ENCODE data around the gene ZNF20.
"Not testable (repeated sequence)": the region's sequence is repeated elsewhere in the genome, so short reads cannot be mapped to it uniquely, and the experiment has no call there.

Gene ZNF20

GRCh38 chr19:12111943-12112637 is 28.1 kb downstream of the ZNF20 start:
- no peak for DNase-seq

GRCh38 chr19:12111176-12111575 is 29.0 kb downstream of the ZNF20 start:
- DNase-seq: no peak

- not testable (repeated sequence) for DNase-seq
Measured at GRCh38 chr19:12103909-12104308, 36.2 kb downstream of the ZNF20 start.

GRCh38 chr19:12098040-12098439 is 42.1 kb downstream of the ZNF20 start:
- no peak for DNase-seq

GRCh38 chr19:12095111-12095790 is 44.9 kb downstream of the ZNF20 start:
- peak; percentile 13 for DNase-seq

- no peak for DNase-seq
Measured at GRCh38 chr19:12093777-12094176, 46.4 kb downstream of the ZNF20 start.

GRCh38 chr19:12092956-12093355 is 47.2 kb downstream of the ZNF20 start:
- no peak for DNase-seq

GRCh38 chr19:12092065-12092867 is 47.9 kb downstream of the ZNF20 start:
- DNase-seq: peak; percentile 80

- DNase-seq: peak; percentile 13
Measured at GRCh38 chr19:12090807-12091206, 49.3 kb downstream of the ZNF20 start.

GRCh38 chr19:12085074-12085818 is 54.9 kb downstream of the ZNF20 start:
- no peak for DNase-seq

GRCh38 chr19:12083336-12083735 is 56.8 kb downstream of the ZNF20 start:
- not testable (repeated sequence) for DNase-seq

Measured in HCEC 1CT (cell line).